Activated T-helper 17 cell treated with anti-CD3 and anti-CD28 coated beads, Interleukin-2, amount 50 U/mL, for 72 hours (primary cell): ENCODE measurements around the gene IQCN. TPM values are rescaled to one million over a fixed set of nuclear protein-coding genes. Genes with fewer than 3 reads are reported as not detected.

ENCODE experiments used
- ATAC-seq: fragments of 150-1000 bp; cut with Tn5 transposase; replicated peaks from 2 replicates; pipeline ENCODE4 v1.10.0; 2021; ENCODE audit warnings: mild to moderate bottlenecking, moderate library complexity
- H3K27ac Mint-ChIP-seq: one replicate; pipeline ENCODE4 v1.8.0; 2022; ENCODE audit warnings: mixed read lengths
- H3K27me3 Mint-ChIP-seq: one replicate; pipeline ENCODE4 v1.8.0; 2022; ENCODE audit warnings: mixed read lengths
- H3K36me3 Mint-ChIP-seq: one replicate; pipeline ENCODE4 v1.8.0; 2022; ENCODE audit warnings: low read depth, mild to moderate bottlenecking, mixed read lengths
- H3K4me1 Mint-ChIP-seq: one replicate; pipeline ENCODE4 v1.8.0; 2022; ENCODE audit warnings: mixed read lengths
- H3K4me3 Mint-ChIP-seq: one replicate; pipeline ENCODE4 v1.8.0; 2022; ENCODE audit warnings: mild to moderate bottlenecking, mixed read lengths
- H3K9me3 Mint-ChIP-seq: one replicate; pipeline ENCODE4 v1.8.0; 2022; ENCODE audit warnings: mixed read lengths
- total RNA-seq, 2 donors: library from RNA; stranded (reverse); gene quantifications; one replicate each; pipeline ENCODE4 v1.2.3, GENCODE V29; 2022

The IQCN gene
- total RNA-seq, 2 donors from 2014 or later: 1.1 to 1.3 TPM

DNA sequence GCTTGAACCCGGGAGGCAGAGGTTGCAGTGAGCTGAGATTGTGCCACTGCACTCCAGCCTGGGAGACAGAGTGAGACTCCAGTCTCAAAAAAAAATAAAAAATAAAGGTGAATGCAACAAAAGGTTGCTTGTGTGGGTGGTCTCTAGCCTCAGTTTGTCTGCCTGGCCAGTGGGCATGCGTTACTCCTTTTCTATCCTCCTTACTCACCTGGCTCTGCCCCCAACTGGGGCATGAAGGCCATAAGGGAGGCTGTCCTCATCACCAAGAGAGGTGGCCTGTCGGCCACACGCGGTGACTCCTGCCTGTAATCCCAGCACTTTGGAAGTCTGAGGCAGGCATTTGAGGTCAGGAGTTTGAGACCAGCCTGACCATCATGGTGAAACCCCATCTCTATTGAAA lies 9.1 kb upstream of the IQCN start:
- Mint-ChIP-seq H3K4me3 (peak overlapping the region; percentile 78), H3K4me1 (peaks cover 39% of the 10 kb centered on the region), H3K27me3 (no peaks in the 10 kb centered on the region), H3K9me3 (no peaks in the 10 kb centered on the region), H3K36me3 (peaks cover 41% of the 10 kb centered on the region), H3K27ac (peak overlapping the region; percentile 100)
- no peak for ATAC-seq

DNA sequence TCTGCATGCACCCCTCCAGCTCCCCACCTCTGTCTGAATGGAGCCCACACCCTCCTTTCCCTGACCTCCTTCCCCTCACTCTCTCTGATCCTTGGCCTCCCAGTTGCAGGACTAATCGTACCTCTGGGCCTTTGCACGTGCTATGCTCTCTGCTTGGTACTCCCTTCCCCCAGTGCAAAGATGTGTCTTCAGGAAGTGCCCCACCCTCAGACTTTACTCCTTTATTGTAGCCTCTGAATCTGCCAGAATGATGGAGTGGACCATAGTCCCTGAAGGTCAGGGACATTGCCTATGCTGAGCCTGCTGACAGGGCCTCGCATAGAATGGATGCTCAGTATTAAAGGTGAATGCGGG lies 8.5 kb upstream of the IQCN start:
- peak overlapping the region; percentile 78 for H3K4me3 Mint-ChIP-seq
- H3K27ac Mint-ChIP-seq: peak overlapping the region; percentile 100
- H3K36me3 Mint-ChIP-seq: peaks cover 46% of the 10 kb centered on the region
- ATAC-seq: no peak
- H3K9me3 Mint-ChIP-seq: no peaks in the 10 kb centered on the region
- peaks cover 39% of the 10 kb centered on the region for H3K4me1 Mint-ChIP-seq
- H3K27me3 Mint-ChIP-seq: no peaks in the 10 kb centered on the region

DNA sequence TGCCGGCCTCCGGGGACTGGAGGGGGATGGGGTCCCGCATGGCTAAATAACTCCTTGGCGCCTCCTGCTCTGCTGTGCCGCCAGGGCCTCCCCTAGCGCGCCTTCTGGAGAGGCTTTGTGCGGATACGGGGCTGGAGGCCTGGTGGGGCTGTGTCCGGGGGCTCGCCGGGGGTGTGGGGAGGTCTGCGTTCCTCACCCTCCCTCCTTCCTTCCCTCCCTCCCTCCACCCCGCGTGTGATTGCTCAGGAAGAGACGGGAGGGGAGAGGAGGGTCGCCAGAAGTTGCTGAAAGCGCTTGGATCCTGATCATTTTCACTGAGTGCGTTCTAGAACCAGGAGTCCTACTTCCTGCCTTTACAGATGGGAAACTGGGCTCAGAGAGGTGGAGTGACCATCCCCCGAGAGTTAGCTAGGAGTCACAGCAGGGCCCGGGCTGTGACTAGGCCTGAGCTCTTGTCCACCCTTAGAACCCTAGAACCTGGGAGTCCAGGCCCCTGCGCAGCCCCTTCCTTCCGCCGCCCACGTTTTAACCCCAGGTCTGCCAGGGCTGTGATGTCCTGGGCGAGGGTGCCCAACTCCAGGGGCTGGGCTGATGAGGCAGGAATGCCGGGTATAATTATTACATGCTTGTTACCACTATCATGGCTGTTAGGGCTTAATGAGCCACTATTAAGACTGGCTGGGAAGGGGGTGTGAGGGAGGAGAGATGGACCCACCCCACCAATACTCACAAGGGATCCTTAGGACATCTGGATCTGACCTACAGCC lies 8.0 kb upstream of the IQCN start:
- ATAC-seq: peak; percentile 4
- peaks cover 39% of the 10 kb centered on the region for H3K4me1 Mint-ChIP-seq
- H3K27ac Mint-ChIP-seq: peak overlapping the region; percentile 100
- H3K9me3 Mint-ChIP-seq: no peaks in the 10 kb centered on the region
- no peaks in the 10 kb centered on the region for H3K27me3 Mint-ChIP-seq
- peak overlapping the region; percentile 78 for H3K4me3 Mint-ChIP-seq
- peaks cover 52% of the 10 kb centered on the region for H3K36me3 Mint-ChIP-seq

- Mint-ChIP-seq H3K4me3 (peak within 1 kb of the TSS; percentile 95), H3K27ac (peak within 1 kb of the TSS; percentile 100), H3K4me1 (peaks cover 33% of the 10 kb centered on the region), H3K9me3 (no peaks in the 10 kb centered on the region), H3K27me3 (no peaks in the 10 kb centered on the region), H3K36me3 (peaks cover 55% of the 10 kb centered on the region)
- ATAC-seq: peak; percentile 78
Measured at GRCh38 chr19:18281082-18282020, 7.1 kb upstream of the IQCN start, which contains the start of gene JUND. Gene JUND (minus strand): TSS chr19:18281622. CDS start chr19:18281484, 138 bp downstream.

DNA sequence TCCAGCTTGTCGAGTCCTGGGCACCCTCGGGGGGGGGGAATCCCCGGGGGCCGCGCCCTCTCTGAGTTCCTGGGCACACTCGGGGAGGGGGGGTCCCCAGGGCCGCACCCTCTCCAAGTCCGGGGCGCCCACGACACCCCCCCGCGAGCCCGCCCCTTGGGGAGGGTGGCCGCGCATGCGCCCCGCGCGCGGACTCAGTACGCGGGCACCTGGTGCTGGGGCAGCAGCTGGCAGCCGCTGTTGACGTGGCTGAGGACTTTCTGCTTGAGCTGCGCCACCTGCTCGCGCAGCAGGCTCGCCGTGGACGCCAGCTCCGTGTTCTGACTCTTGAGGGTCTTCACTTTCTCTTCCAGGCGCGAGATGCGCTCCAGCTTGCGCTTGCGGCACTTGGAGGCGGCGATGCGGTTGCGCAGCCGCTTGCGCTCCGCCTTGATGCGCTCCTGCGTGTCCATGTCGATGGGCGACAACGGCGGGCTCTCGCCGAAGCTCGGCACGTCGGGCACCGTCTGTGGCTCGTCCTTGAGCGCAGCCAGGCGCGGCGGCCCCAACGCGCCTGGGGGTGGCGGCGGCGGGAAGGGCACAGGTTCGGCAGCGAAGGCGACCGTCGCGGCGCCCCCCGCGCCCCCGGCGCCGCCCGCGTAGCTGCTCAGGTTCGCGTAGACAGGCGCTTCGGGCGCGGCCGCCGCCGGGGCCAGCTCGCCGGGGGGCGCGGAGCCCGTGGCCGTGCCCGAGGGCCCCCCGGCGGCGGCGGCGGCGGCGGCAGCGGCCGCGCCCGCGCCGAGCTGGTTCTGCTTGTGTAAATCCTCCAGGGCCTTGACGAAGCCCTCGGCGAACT lies 6.2 kb upstream of the IQCN start:
- ATAC-seq: peak; percentile 13
- Mint-ChIP-seq H3K4me1 (peaks cover 26% of the 10 kb centered on the region), H3K27me3 (no peaks in the 10 kb centered on the region), H3K27ac (peak overlapping the region; percentile 100), H3K36me3 (peaks cover 55% of the 10 kb centered on the region), H3K9me3 (no peaks in the 10 kb centered on the region), H3K4me3 (peak overlapping the region; percentile 95)

DNA sequence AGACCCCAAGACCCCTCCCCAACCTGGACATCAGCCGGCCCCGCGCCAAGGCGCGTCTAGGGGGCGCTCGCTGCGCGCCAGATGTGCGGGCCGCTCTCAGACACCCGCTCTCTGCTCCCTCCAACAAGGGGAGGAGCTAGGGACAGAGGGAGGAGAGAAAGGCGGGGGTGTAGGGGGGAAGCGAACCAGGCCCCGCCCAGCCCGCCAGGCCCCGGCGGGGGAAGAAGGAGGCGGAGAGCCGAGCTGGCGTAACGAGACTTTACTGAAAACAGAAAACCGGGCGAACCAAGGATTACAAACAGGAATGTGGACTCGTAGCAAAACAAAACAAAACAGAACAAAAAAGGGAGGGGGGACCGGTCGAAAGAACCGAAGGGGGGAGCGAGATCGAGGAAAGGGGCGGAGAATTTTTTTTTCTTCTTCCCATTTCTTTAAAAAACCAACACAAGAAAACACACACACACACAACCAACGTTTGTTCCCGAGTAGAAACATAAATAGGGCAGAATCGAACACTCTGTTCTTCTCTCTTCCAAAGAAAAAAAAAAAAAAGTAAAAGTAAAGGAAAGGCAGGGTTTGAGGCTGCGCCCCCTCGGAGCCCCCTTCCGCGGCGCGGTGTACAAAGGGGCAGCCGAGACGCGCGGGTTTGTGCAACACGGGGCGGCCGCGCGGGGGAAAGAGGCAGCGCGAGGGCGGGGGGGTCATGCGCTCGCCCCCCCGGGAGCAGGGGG lies 5.4 kb upstream of the IQCN start:
- Mint-ChIP-seq H3K27ac (peak overlapping the region; percentile 100), H3K9me3 (no peaks in the 10 kb centered on the region), H3K27me3 (no peaks in the 10 kb centered on the region), H3K36me3 (peaks cover 55% of the 10 kb centered on the region), H3K4me3 (peak overlapping the region; percentile 95), H3K4me1 (peaks cover 18% of the 10 kb centered on the region)
- ATAC-seq: peak; percentile 38

GRCh38 chr19:18279266-18279515 lies 4.9 kb upstream of the IQCN start:
- H3K27ac Mint-ChIP-seq: peak overlapping the region; percentile 100
- no peak for ATAC-seq
- peak overlapping the region; percentile 95 for H3K4me3 Mint-ChIP-seq
- H3K9me3 Mint-ChIP-seq: no peaks in the 10 kb centered on the region
- H3K36me3 Mint-ChIP-seq: peaks cover 55% of the 10 kb centered on the region
- peaks cover 13% of the 10 kb centered on the region for H3K4me1 Mint-ChIP-seq
- H3K27me3 Mint-ChIP-seq: no peaks in the 10 kb centered on the region

GRCh38 chr19:18278521-18279265 lies 4.4 kb upstream of the IQCN start:
- peaks cover 55% of the 10 kb centered on the region for H3K36me3 Mint-ChIP-seq
- ATAC-seq: no peak
- H3K9me3 Mint-ChIP-seq: no peaks in the 10 kb centered on the region
- H3K4me3 Mint-ChIP-seq: peak overlapping the region; percentile 95
- H3K4me1 Mint-ChIP-seq: peaks cover 13% of the 10 kb centered on the region
- no peaks in the 10 kb centered on the region for H3K27me3 Mint-ChIP-seq
- H3K27ac Mint-ChIP-seq: peak overlapping the region; percentile 100

- Mint-ChIP-seq H3K9me3 (no peaks in the 10 kb centered on the region), H3K27me3 (no peaks in the 10 kb centered on the region), H3K4me1 (peaks cover 8% of the 10 kb centered on the region), H3K27ac (no peak overlapping the region), H3K4me3 (no peak overlapping the region), H3K36me3 (peaks cover 30% of the 10 kb centered on the region)
- ATAC-seq: peak; percentile 35
Measured at GRCh38 chr19:18274781-18275356, 617 bp upstream of the IQCN start.

DNA sequence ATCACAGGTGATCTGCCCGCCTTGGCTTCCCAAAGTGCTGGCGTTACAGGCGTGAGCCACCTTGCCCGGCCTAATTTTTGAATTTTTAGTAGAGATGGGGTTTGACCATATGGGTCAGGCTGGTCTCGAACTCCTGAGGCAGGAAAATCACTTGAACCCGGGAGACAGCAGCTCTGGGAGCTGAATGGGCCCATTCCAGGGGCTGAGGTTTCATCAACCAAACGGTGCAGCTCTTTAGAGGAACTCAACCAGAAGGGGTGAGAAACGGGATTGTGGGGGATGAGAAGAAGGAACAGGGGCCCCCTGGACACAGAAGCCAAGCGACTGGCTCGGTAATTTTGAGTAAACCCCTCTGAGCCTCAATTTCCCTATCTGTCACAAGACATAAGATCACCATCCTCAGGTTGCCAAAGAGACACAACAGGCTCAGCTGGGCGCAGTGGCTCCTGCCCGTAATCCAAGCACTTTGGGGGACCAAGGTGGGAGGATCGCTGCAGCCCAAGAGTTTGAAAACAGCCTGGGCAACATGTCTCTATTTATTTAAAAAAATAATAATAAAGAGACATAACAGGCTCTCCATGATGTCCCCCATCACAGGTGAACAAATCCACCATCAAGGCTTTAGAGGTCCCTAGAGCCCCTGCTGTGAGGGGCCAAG lies 562 bp downstream of the IQCN start:
- H3K27me3 Mint-ChIP-seq: no peaks in the 10 kb centered on the region
- H3K9me3 Mint-ChIP-seq: no peaks in the 10 kb centered on the region
- H3K4me3 Mint-ChIP-seq: no peak overlapping the region
- no peak overlapping the region for H3K27ac Mint-ChIP-seq
- ATAC-seq: no peak
- no peaks in the 10 kb centered on the region for H3K4me1 Mint-ChIP-seq
- H3K36me3 Mint-ChIP-seq: peaks cover 18% of the 10 kb centered on the region

GRCh38 chr19:18271433-18271841 lies 2.8 kb downstream of the IQCN start:
- no peaks in the 10 kb centered on the region for H3K27me3 Mint-ChIP-seq
- no peak overlapping the region for H3K27ac Mint-ChIP-seq

DNA sequence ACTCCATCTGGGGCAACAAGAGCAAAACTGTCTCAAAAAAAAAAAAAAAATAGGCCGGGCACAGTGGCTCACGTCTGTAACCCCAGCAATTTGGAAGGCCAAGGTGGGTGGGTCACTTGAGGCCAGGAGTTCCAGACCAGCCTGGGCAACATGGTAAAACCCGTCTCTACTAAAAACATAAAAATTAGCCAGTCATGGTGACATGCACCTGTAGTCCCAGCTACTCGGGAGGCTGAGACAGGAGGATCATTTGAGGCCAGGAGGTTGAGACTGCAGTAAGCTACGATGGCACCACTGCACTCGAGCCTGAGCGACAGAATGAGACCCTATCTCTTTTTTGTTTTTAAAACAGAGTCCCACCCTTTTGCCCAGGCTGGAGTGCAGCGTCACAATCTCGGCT lies 3.9 kb downstream of the IQCN start:
- no peak for ATAC-seq
- Mint-ChIP-seq H3K4me3 (no peak overlapping the region), H3K4me1 (no peaks in the 10 kb centered on the region), H3K27me3 (no peaks in the 10 kb centered on the region), H3K36me3 (no peaks in the 10 kb centered on the region), H3K9me3 (no peaks in the 10 kb centered on the region), H3K27ac (no peak overlapping the region)

More at GRCh38 chr19:18271433-18271841, 2.8 kb downstream of the IQCN start:
- ATAC-seq: no peak
- no peaks in the 10 kb centered on the region for H3K36me3 Mint-ChIP-seq
- no peaks in the 10 kb centered on the region for H3K4me1 Mint-ChIP-seq
- no peaks in the 10 kb centered on the region for H3K9me3 Mint-ChIP-seq
- H3K4me3 Mint-ChIP-seq: no peak overlapping the region
